Tracheal epithelial cell (primary cell): ENCODE data around the gene MZT2B. TPM values are rescaled to one million over a fixed set of nuclear protein-coding genes. Genes with fewer than 3 reads are reported as not detected.

Experiments
- total RNA-seq: library from RNA; depleted of rRNA; stranded (reverse); fragments of >200 nt; gene quantifications from 2 replicates; pipeline ENCODE4 v1.2.1, GENCODE V29; 2014

MZT2B gene
- 180 and 208 TPM in 2 replicates for total RNA-seq

DNA sequence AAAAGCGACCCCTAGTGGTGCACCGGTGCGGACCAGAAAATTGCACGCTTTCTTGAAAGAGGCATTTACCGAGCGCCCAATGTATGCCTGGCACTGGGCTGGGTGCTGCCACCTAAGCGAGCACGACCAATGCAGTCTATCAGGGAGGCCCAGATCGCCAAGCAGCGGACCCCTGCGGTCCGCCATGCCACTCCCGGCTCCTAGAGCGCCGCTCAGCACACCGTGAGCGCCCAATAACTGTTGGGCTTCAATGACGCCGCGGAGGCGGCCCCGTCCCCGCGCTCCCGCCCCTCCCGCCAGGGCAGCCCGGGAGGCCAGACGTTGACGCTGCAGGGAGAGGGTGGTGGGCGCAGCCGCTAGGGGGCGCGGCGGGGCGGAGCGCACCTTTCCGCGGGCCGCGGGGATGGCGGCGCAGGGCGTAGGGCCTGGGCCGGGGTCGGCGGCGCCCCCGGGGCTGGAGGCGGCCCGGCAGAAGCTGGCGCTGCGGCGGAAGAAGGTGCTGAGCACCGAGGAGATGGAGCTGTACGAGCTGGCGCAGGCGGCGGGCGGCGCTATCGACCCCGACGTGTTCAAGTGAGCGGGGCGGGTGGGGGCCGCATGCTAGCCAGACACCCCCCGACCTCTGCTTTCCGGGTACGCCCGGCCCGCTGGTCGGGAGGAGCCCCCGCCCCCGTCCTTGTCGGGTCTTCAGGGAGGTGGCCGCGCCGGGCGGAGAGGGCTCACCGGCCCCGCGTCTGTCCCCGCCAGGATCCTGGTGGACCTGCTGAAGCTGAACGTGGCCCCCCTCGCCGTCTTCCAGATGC, at the start of gene MZT2B:
TSS of gene MZT2B (plus strand) at position 383 of the 803 bp plus-strand sequence. CDS start at position 404, 21 bp downstream.

DNA sequence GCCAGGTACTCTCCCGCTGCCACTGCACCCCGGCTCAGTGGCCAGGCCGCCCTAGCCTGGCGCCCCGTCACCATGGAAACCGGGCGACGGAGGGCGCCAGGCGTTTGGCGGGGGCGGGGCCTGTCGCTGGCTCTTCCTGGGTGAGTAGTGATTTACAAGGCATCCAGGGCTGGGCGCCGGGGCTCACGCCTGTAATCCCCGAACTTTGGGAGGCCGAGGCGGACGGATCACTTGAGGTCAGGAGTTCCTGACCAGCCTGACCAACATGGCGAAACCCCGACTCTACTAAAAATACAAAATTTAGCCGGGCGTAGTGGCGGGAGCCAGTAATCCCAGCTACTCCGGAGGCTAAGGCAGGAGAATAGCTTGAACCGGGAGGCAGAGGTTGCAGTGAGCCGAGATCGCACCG, 37.1 kb upstream of the MZT2B start, which contains the start of gene CCDC74B:
TSS of gene CCDC74B (minus strand) at position 107 of the 409 bp plus-strand sequence. CDS start 116 bp downstream, outside the sequence.

GRCh38 chr2:130181325-130181879, 660 bp upstream of the MZT2B start, which contains the start of gene SMPD4:
SMPD4 (minus strand) TSS chr2:130181602; CDS start chr2:130176592, 5,010 bp downstream.

GRCh38 chr2:130198343-130198742, 16.3 kb downstream of the MZT2B start, which contains the start of gene TUBA3E:
TUBA3E (minus strand) TSS chr2:130198439; CDS start chr2:130198360, 79 bp downstream.

Other genes with a start within 250 kb of the MZT2B start
- gene RAB6C, start 202.6 kb upstream of the MZT2B start, total RNA-seq = not detected in 2 replicates
- gene POTEF, start 53.0 kb upstream of the MZT2B start, total RNA-seq = not detected in 2 replicates
- gene CCDC74B, start 37.1 kb upstream of the MZT2B start, total RNA-seq = 1.4 and 2.3 TPM in 2 replicates
- gene SMPD4, start 660 bp upstream of the MZT2B start, total RNA-seq = 13.5 and 14.9 TPM in 2 replicates
- not detected in 2 replicates for gene TUBA3E, start 16.2 kb downstream of the MZT2B start, total RNA-seq
- 137 and 140 TPM in 2 replicates for gene IMP4, start 160.6 kb downstream of the MZT2B start, total RNA-seq
- gene PTPN18, start 173.8 kb downstream of the MZT2B start, total RNA-seq = 15.6 and 17.8 TPM in 2 replicates